ENCODE data around the gene PRPF18. TPM values are rescaled to one million over a fixed set of nuclear protein-coding genes. Genes with fewer than 3 reads are reported as not detected.

PRPF18 gene
- polyA plus RNA-seq, 2 of the 4 experiments (the other 2 are of a cell fraction), result 22.3 to 39.6 TPM

DNA sequence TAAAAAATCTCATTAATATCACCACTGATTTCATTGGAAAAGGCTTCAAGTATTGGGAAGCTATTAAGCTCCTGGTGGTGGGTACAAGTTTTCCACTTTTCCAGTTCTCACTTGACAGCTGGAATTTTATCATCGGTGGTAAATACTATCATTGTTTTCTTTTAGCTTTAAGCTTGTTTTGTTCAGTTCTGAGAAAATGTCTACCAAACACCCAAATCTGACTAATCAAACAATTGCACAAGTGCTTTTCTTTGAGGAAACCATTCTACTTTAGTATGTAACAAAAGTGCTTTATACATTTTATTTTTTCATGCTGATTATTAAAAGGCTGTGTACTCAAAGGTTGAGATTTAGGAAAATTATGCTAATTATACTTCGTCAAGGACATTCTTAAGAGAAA lies 7.9 kb downstream of the PRPF18 start:
- ATAC-seq (no peak), FAIRE-seq (no peak), DNase-seq (ENCODE audit: low read depth in 1 of 2, low spot score in 1 of 2) (no peak)
- WGBS (ENCODE audit: missing lambda C conversion rate), result 92% methylated on average over 2 of the region's 2 CpGs
- ChIA-PET POLR2A (no interaction called here), CTCF (no interaction called here)
- Histone ChIP-seq H3K4me1 (no peaks in the 10 kb centered on the region), H3K27ac (no peak overlapping the region), H3K4me3 (no peak overlapping the region), H3K9me3 (no peaks in the 10 kb centered on the region), H3K4me2 (no peak overlapping the region)
- no peak for TF ChIP-seq JUNB (IDR thresholded peaks at IDR 0.05)
- no peak for TF ChIP-seq MAFK (IDR thresholded peaks at IDR 0.05; ENCODE audit: partially characterized antibody)
- TF ChIP-seq POLR2AphosphoS2 (conservative IDR thresholded peaks at IDR 0.05; ENCODE audit: low read length), result no peak
- no peak for TF ChIP-seq JUN (IDR thresholded peaks at IDR 0.05)
- TF ChIP-seq ZNF302 (CRISPR knock-in tag; IDR thresholded peaks at IDR 0.05), result no peak

DNA sequence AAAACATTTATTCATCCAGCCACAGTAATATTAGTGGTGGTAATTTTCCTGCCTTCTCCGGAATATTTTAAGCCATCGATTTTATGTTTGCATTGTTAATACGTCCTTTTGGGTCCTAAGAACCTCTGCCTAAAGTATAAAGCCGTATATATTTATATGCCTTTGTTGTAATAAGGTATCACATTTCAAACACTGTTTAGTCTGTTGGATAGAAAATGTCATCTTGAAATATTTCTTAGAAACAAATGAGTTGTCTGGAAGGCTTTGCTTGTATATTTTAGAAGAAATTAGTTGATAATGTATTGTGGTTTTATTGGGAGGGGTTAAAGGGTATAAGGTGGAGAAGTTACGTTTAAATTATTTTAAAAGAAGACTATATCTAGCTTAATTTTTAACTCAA lies 11.1 kb downstream of the PRPF18 start:
- H3K27ac ChIP-seq, result no peak overlapping the region
- no peaks in the 10 kb centered on the region for H3K9me3 ChIP-seq
- 78% methylated on average over 5 of the region's 5 CpGs for WGBS (ENCODE audit: missing lambda C conversion rate)
- ChIA-PET CTCF (interaction anchor here (1.2 kb wide), 1 partner anchor 62 kb away, joined by 3 read pairs; no protein-coding TSS in a partner anchor), POLR2A (no interaction called here)
- H3K4me2 ChIP-seq, result no peak overlapping the region
- DNase-seq (ENCODE audit: low read depth in 1 of 2, low spot score in 1 of 2) (no peak), FAIRE-seq (no peak), ATAC-seq (no peak)
- TF ChIP-seq CEBPB (IDR thresholded peaks at IDR 0.05) (no peak), HOXB13 (CRISPR knock-in tag; IDR thresholded peaks at IDR 0.05; ENCODE audit: low read depth) (no peak), KDM1A (IDR thresholded peaks at IDR 0.05; ENCODE audit: low read depth) (no peak), RCOR1 (IDR thresholded peaks at IDR 0.05; ENCODE audit: low read depth, low read length) (no peak), ZFP36 (IDR thresholded peaks at IDR 0.05; ENCODE audit: borderline replicate concordance, partially characterized antibody) (no peak), GATA3 (IDR thresholded peaks at IDR 0.05; ENCODE audit: borderline replicate concordance) (no peak)
- TF ChIP-seq, protein P1, sequence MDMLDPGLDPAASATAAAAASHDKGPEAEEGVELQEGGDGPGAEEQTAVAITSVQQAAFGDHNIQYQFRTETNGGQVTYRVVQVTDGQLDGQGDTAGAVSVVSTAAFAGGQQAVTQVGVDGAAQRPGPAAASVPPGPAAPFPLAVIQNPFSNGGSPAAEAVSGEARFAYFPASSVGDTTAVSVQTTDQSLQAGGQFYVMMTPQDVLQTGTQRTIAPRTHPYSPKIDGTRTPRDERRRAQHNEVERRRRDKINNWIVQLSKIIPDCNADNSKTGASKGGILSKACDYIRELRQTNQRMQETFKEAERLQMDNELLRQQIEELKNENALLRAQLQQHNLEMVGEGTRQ (IDR thresholded peaks at IDR 0.05), result no peak
- TF ChIP-seq, protein P2, sequence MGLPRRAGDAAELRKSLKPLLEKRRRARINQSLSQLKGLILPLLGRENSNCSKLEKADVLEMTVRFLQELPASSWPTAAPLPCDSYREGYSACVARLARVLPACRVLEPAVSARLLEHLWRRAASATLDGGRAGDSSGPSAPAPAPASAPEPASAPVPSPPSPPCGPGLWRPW (IDR thresholded peaks at IDR 0.05), result no peak
- no peaks in the 10 kb centered on the region for H3K4me1 ChIP-seq
- H3K4me3 ChIP-seq, result no peak overlapping the region

DNA sequence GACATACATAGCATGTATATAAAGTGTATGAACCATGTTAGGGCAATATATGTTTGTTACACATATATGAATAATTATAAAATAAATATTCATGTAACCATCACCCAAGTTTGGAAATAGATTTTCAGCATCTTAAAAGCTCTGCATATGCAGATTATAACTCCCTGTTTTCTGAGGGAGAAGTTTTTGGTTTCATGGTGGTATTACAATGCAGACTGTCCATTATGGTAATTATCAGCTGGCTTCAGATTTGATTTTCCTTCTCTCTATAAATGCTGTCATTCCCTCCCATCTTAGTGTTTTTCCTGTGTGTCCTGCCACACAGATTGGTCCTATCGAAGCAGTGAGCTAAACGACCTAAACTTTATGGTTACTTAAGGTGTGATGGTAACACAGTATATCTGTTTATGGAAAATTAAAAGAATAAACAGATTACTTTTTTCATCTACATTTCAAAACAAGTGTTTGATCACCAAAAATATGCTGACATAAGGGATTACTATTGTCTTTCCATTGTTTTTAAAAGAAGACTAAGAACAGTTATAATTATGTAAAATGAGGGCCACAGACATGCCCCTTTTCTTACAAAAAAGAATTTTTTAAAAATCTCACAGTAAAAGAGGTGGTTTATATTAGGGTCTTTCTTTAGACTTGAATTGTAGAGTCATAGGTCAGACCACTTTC lies 17.7 kb downstream of the PRPF18 start:
- FAIRE-seq (no peak), DNase-seq (ENCODE audit: low read depth in 1 of 2, low spot score in 1 of 2) (no peak), ATAC-seq (no peak)
- ChIA-PET CTCF (interaction anchor here (0.6 to 1.5 kb wide), 4 partner anchors 9 to 120 kb away, joined by 3 to 5 read pairs (median 3); partner anchors contain the start of gene PRPF18), POLR2A (no interaction called here)
- Histone ChIP-seq H3K4me1 (no peaks in the 10 kb centered on the region), H3K27ac (no peak overlapping the region), H3K9me3 (no peaks in the 10 kb centered on the region), H3K4me3 (no peak overlapping the region), H3K4me2 (no peak overlapping the region)
- no peak for TF ChIP-seq MAZ (IDR thresholded peaks at IDR 0.05; ENCODE audit: borderline replicate concordance, low read depth, low read length)
- TF ChIP-seq MAFK (IDR thresholded peaks at IDR 0.05; ENCODE audit: partially characterized antibody), result peak; percentile 95
- TF ChIP-seq CHD4 (IDR thresholded peaks at IDR 0.05; ENCODE audit: borderline replicate concordance), result no peak
- WGBS (ENCODE audit: missing lambda C conversion rate), result 69% methylated on average over 2 of the region's 2 CpGs

DNA sequence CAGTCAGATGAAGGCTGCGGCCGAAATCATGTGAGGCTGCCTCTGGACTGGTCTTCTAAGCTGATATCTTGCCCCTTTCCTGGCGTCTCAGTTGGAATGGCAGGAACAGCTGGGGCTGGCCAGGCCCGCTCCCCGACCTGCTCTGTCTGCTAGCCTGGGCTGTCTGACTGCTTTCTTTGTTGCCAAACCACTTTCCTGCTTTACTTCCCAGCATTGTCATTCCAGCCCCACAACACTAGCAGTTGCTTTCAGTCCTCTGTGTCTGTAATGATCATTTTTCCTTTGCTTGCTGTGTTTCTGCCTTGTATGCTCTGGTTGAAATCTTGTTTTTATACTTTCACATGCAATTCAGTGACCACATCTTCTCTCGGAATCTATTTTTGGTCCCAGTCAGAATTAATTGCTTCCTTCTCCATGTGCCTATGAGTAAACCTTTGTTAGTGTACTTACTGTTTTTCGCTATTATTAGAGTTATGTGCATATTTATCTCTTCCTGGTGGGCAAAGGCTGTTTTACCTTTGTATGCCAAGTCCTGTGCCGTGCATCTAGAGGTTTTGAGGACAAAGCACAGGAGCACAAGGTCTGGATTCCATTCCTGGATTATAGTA lies 21.6 kb downstream of the PRPF18 start:
- ATAC-seq, result no peak
- DNase-seq (ENCODE audit: low read depth in 1 of 2, low spot score in 1 of 2), result no peak
- H3K27ac ChIP-seq, result no peak overlapping the region
- POLR2A ChIA-PET, result no interaction called here
- H3K4me3 ChIP-seq, result no peak overlapping the region
- CTCF ChIA-PET, result no interaction called here
- WGBS (ENCODE audit: missing lambda C conversion rate), result 96% methylated on average over 8 of the region's 8 CpGs
- TF ChIP-seq RAD21 (conservative IDR thresholded peaks at IDR 0.05 in 1 of 2, IDR thresholded peaks at IDR 0.05 in 1 of 2) (no peak), POLR2AphosphoS2 (conservative IDR thresholded peaks at IDR 0.05; ENCODE audit: low read length) (no peak), FOSL2 (IDR thresholded peaks at IDR 0.05) (no peak), FOSL2 (CRISPR knock-in tag; IDR thresholded peaks at IDR 0.05) (no peak), KDM5A (IDR thresholded peaks at IDR 0.05) (no peak), CHD4 (IDR thresholded peaks at IDR 0.05; ENCODE audit: borderline replicate concordance) (no peak), EP300 (IDR thresholded peaks at IDR 0.05) (no peak), CEBPB (IDR thresholded peaks at IDR 0.05) (no peak), RCOR1 (IDR thresholded peaks at IDR 0.05; ENCODE audit: low read depth, low read length) (no peak), CBX8 (IDR thresholded peaks at IDR 0.05) (no peak), HDAC2 (IDR thresholded peaks at IDR 0.05) (no peak), SMC3 (IDR thresholded peaks at IDR 0.05) (no peak), CBX2 (IDR thresholded peaks at IDR 0.05; ENCODE audit: borderline replicate concordance, low read depth) (no peak), EHMT2 (IDR thresholded peaks at IDR 0.05; ENCODE audit: low read depth) (no peak), FOSB (CRISPR knock-in tag; IDR thresholded peaks at IDR 0.05) (no peak)
- TF ChIP-seq, protein P1 (IDR thresholded peaks at IDR 0.05), result no peak
- H3K4me2 ChIP-seq, result no peak overlapping the region
- H3K4me1 ChIP-seq, result no peaks in the 10 kb centered on the region
- no peaks in the 10 kb centered on the region for H3K9me3 ChIP-seq
- FAIRE-seq, result no peak

Data from A549 (cell line).